ENCODE data around the gene CAMKMT. TPM values are rescaled to one million over a fixed set of nuclear protein-coding genes. Genes with fewer than 3 reads are reported as not detected.
A peak's percentile ranks its signal among the peaks of the same experiment; 100 is the strongest.

Gene CAMKMT
- total and polyA plus RNA-seq, 9 of the 15 experiments (the other 6 are each of a cell fraction or from before 2014, with no cell fraction given): 1.6 to 15.3 (median 7.4) TPM

GRCh38 chr2:44361330-44362206 lies at the start of gene CAMKMT, which contains the start of gene PREPL (continued):
- TF ChIP-seq UBTF (IDR thresholded peaks at IDR 0.05; ENCODE audit: borderline replicate concordance in 1 of 2, low read depth in 2 of 2, low read length in 2 of 2) (0 out of 4 replicates have a peak, but pooled peaks of 1 of the 2 experiments have one; percentile 44), ZNF24 (IDR thresholded peaks at IDR 0.05) (0 out of 2 replicates have a peak, but pooled peaks have one; percentile 18), EP400 (IDR thresholded peaks at IDR 0.05) (peak; percentile 100), RBM15 (IDR thresholded peaks at IDR 0.05; ENCODE audit: insufficient read depth, low read length) (no peak), MEIS2 (IDR thresholded peaks at IDR 0.05; ENCODE audit: partially characterized antibody) (peak; percentile 66), RBFOX2 (IDR thresholded peaks at IDR 0.05; ENCODE audit: low read depth, low read length) (peak; percentile 92), KDM4B (IDR thresholded peaks at IDR 0.05; ENCODE audit: borderline replicate concordance in 2 of 2, low read depth in 1 of 2) (no peak)
- TF ChIP-seq, protein P1, sequence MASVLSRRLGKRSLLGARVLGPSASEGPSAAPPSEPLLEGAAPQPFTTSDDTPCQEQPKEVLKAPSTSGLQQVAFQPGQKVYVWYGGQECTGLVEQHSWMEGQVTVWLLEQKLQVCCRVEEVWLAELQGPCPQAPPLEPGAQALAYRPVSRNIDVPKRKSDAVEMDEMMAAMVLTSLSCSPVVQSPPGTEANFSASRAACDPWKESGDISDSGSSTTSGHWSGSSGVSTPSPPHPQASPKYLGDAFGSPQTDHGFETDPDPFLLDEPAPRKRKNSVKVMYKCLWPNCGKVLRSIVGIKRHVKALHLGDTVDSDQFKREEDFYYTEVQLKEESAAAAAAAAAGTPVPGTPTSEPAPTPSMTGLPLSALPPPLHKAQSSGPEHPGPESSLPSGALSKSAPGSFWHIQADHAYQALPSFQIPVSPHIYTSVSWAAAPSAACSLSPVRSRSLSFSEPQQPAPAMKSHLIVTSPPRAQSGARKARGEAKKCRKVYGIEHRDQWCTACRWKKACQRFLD (CRISPR knock-in tag; IDR thresholded peaks at IDR 0.05): 0 out of 2 replicates have a peak, but pooled peaks have one; percentile 27
- TF ChIP-seq, protein P2, sequence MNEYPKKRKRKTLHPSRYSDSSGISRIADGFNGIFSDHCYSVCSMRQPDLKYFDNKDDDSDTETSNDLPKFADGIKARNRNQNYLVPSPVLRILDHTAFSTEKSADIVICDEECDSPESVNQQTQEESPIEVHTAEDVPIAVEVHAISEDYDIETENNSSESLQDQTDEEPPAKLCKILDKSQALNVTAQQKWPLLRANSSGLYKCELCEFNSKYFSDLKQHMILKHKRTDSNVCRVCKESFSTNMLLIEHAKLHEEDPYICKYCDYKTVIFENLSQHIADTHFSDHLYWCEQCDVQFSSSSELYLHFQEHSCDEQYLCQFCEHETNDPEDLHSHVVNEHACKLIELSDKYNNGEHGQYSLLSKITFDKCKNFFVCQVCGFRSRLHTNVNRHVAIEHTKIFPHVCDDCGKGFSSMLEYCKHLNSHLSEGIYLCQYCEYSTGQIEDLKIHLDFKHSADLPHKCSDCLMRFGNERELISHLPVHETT (CRISPR knock-in tag; conservative IDR thresholded peaks at IDR 0.05 in 1 of 2, IDR thresholded peaks at IDR 0.05 in 1 of 2): peak in 1 of 2 experiments; percentile 66; a peak in 1 of 4 replicates
- TF ChIP-seq, protein P3, sequence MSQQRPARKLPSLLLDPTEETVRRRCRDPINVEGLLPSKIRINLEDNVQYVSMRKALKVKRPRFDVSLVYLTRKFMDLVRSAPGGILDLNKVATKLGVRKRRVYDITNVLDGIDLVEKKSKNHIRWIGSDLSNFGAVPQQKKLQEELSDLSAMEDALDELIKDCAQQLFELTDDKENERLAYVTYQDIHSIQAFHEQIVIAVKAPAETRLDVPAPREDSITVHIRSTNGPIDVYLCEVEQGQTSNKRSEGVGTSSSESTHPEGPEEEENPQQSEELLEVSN (IDR thresholded peaks at IDR 0.05; ENCODE audit: borderline replicate concordance in 1 of 2, extremely low read depth in 1 of 2, insufficient read depth in 1 of 2, insufficient read length in 1 of 2, low read depth in 1 of 2, low read length in 1 of 2, poor library complexity in 1 of 2, severe bottlenecking in 1 of 2): peak; percentile 5 to 73
